Activated CD4-positive, CD25-positive, alpha-beta regulatory T cell treated with anti-CD3 and anti-CD28 coated beads, Interleukin-2, amount 50 U/mL, for 24 hours (primary cell): Measurements from ENCODE around the gene BACE1-AS.
"Not testable (repeated sequence)": the region's sequence is repeated elsewhere in the genome, so short reads cannot be mapped to it uniquely, and the experiment has no call there.

Source experiments
- ATAC-seq, 2 donors: fragments of 150-1000 bp; cut with Tn5 transposase; one replicate each; pipeline ENCODE4 v1.10.0; 2021; ENCODE audit warnings: mild to moderate bottlenecking in 1 of 2, moderate library complexity in 1 of 2

Gene BACE1-AS

GRCh38 chr11:117290809-117291396 lies at the start of gene BACE1-AS:
Gene BACE1-AS (plus strand): TSS chr11:117291346.
- ATAC-seq = no peak

- no peak for ATAC-seq
These were observed 42.8 kb upstream of the BACE1-AS start for GRCh38 chr11:117248341-117248740.

GRCh38 chr11:117249571-117249970 lies 41.6 kb upstream of the BACE1-AS start:
- ATAC-seq = no peak

GRCh38 chr11:117251506-117251905 lies 39.6 kb upstream of the BACE1-AS start:
- no peak for ATAC-seq

- no peak for ATAC-seq
These were observed 35.2 kb upstream of the BACE1-AS start for GRCh38 chr11:117255966-117256365.

- no peak for ATAC-seq
These were observed 34.6 kb upstream of the BACE1-AS start for GRCh38 chr11:117256573-117256972.

- ATAC-seq = no peak
These were observed 32.6 kb upstream of the BACE1-AS start for GRCh38 chr11:117258576-117258975.

GRCh38 chr11:117259417-117259816 lies 31.7 kb upstream of the BACE1-AS start:
- ATAC-seq = no peak

- ATAC-seq = not testable (repeated sequence)
These were observed 26.4 kb upstream of the BACE1-AS start for GRCh38 chr11:117264624-117265323.

- no peak for ATAC-seq
These were observed 25.4 kb upstream of the BACE1-AS start for GRCh38 chr11:117265745-117266144.

GRCh38 chr11:117269856-117270255 lies 21.3 kb upstream of the BACE1-AS start:
- ATAC-seq = no peak

GRCh38 chr11:117271208-117271607 lies 19.9 kb upstream of the BACE1-AS start:
- no peak for ATAC-seq

- ATAC-seq = not testable (repeated sequence)
These were observed 19.0 kb upstream of the BACE1-AS start for GRCh38 chr11:117272175-117272574.

GRCh38 chr11:117273550-117274289 lies 17.4 kb upstream of the BACE1-AS start:
- no peak for ATAC-seq

- ATAC-seq = no peak
These were observed 12.8 kb upstream of the BACE1-AS start for GRCh38 chr11:117278347-117278746.

- ATAC-seq = peak; percentile 68 to 83
These were observed 11.3 kb upstream of the BACE1-AS start for GRCh38 chr11:117279711-117280376.

GRCh38 chr11:117281159-117281558 lies 10.0 kb upstream of the BACE1-AS start:
- no peak for ATAC-seq

GRCh38 chr11:117281869-117282268 lies 9.3 kb upstream of the BACE1-AS start:
- no peak for ATAC-seq

- no peak for ATAC-seq
These were observed 8.2 kb upstream of the BACE1-AS start for GRCh38 chr11:117282956-117283355.

GRCh38 chr11:117284053-117284452 lies 7.1 kb upstream of the BACE1-AS start:
- ATAC-seq = no peak

- ATAC-seq = no peak
These were observed 4.6 kb upstream of the BACE1-AS start for GRCh38 chr11:117286588-117286987.

- no peak for ATAC-seq
These were observed 3.5 kb upstream of the BACE1-AS start for GRCh38 chr11:117287668-117288067.

- ATAC-seq = no peak
These were observed 1.4 kb upstream of the BACE1-AS start for GRCh38 chr11:117289795-117290194.
